HEK293 (cell line): ENCODE measurements around the gene CDKAL1.
A peak's percentile ranks its signal among the peaks of the same experiment; 100 is the strongest.

Experiments
- CTCF ChIA-PET: fragments of 350-600 bp; formaldehyde crosslinking; extraction: SDS; loops from one replicate; lab custom pipeline; 2021; ENCODE audit warnings: antibody characterized with exemption; lab: Yijun Ruan, JAX
- POLR2A ChIA-PET: fragments of 300-600 bp; formaldehyde crosslinking; extraction: SDS; loops from one replicate; lab custom pipeline; 2020; ENCODE audit warnings: antibody characterized with exemption, inconsistent platforms; lab: Yijun Ruan, JAX
- H3K27ac ChIP-seq: fragments of 200-500 bp; sonication (Bioruptor generic); 2 replicates; pipeline ENCODE4 v1.5.1; 2014; ENCODE audit warnings: low read depth, low read length, control low read depth, inconsistent platforms; ENCODE audit errors: extremely low read depth
- H3K36me3 ChIP-seq, 2 experiments: fragments of 200-500 bp in 1 of 2; sonication (Bioruptor generic) in 1 of 2; 1 replicate in 1 of 2; 2 replicates in 1 of 2; pipeline ENCODE4 v1.5.1; 2014 to 2017; ENCODE audit warnings: inconsistent platforms in 2 of 2, low read length in 2 of 2; ENCODE audit not compliant: control insufficient read depth in 2 of 2, insufficient read depth in 1 of 2
- H3K4me1 ChIP-seq: fragments of 200-500 bp; sonication (Bioruptor generic); 2 replicates; pipeline ENCODE4 v1.5.1; 2014; ENCODE audit warnings: mild to moderate bottlenecking, low read length, inconsistent platforms; ENCODE audit not compliant: control insufficient read depth, insufficient read depth
- H3K4me3 ChIP-seq: 2 replicates; pipeline ENCODE4 v1.5.1; 2011; ENCODE audit warnings: low read depth, mild to moderate bottlenecking, control low read depth, low read length, moderate library complexity
- H3K9me3 ChIP-seq: fragments of 200-500 bp; sonication (Bioruptor generic); 2 replicates; pipeline ENCODE4 v1.5.1; 2014; ENCODE audit warnings: low read depth, low read length, inconsistent platforms; ENCODE audit not compliant: control insufficient read depth, insufficient read depth
- FEZF1 ChIP-seq: fragments of 450-650 bp; formaldehyde crosslinking; IDR thresholded peaks from 2 replicates; pipeline ENCODE4 v1.5.1; 2016; ENCODE audit warnings: missing biosample characterization, missing genetic modification characterization
- GLI2 ChIP-seq: fragments of 450-650 bp; formaldehyde crosslinking; IDR thresholded peaks from 2 replicates; pipeline ENCODE4; 2017; ENCODE audit warnings: missing biosample characterization, missing genetic modification characterization, low read depth, borderline replicate concordance
- PRDM1 ChIP-seq: fragments of 450-650 bp; formaldehyde crosslinking; IDR thresholded peaks from 2 replicates; pipeline ENCODE4; 2016; ENCODE audit warnings: missing biosample characterization, missing genetic modification characterization
- PRDM4 ChIP-seq: fragments of 450-650 bp; formaldehyde crosslinking; IDR thresholded peaks from 2 replicates; pipeline ENCODE4 v1.5.1; 2017; ENCODE audit warnings: missing biosample characterization, missing genetic modification characterization
- SP3 ChIP-seq: fragments of 450-650 bp; formaldehyde crosslinking; IDR thresholded peaks from 2 replicates; pipeline ENCODE4 v1.5.1; 2016; ENCODE audit warnings: missing biosample characterization, missing genetic modification characterization
- ZBTB48 ChIP-seq: fragments of 450-650 bp; formaldehyde crosslinking; IDR thresholded peaks from 2 replicates; pipeline ENCODE4 v1.5.1; 2016; ENCODE audit warnings: missing biosample characterization, missing genetic modification characterization
- ZBTB7A ChIP-seq: fragments of 450-650 bp; formaldehyde crosslinking; IDR thresholded peaks from 2 replicates; pipeline ENCODE4 v1.5.1; 2016; ENCODE audit warnings: low read depth, missing biosample characterization, missing genetic modification characterization
- ZFHX2 ChIP-seq: fragments of 450-650 bp; formaldehyde crosslinking; conservative IDR thresholded peaks from 2 replicates; pipeline ENCODE4 v1.5.1; 2016; ENCODE audit warnings: missing biosample characterization, missing genetic modification characterization
- ZNF221 ChIP-seq: fragments of 450-650 bp; formaldehyde crosslinking; IDR thresholded peaks from 2 replicates; pipeline ENCODE4 v1.5.1; 2017; ENCODE audit warnings: missing biosample characterization, missing genetic modification characterization, borderline replicate concordance
- ZNF248 ChIP-seq: fragments of 450-650 bp; formaldehyde crosslinking; IDR thresholded peaks from 2 replicates; pipeline ENCODE4 v1.5.1; 2017; ENCODE audit warnings: missing biosample characterization, missing genetic modification characterization
- ZNF292 ChIP-seq: fragments of 450-650 bp; formaldehyde crosslinking; IDR thresholded peaks from 2 replicates; pipeline ENCODE4 v1.5.1; 2016; ENCODE audit warnings: low read depth, missing biosample characterization, missing genetic modification characterization, borderline replicate concordance
- ZNF354C ChIP-seq: fragments of 450-650 bp; formaldehyde crosslinking; IDR thresholded peaks from 2 replicates; pipeline ENCODE4 v1.5.1; 2016; ENCODE audit warnings: missing biosample characterization, missing genetic modification characterization, low read depth, borderline replicate concordance
- ZNF366 ChIP-seq: fragments of 450-650 bp; formaldehyde crosslinking; conservative IDR thresholded peaks from 2 replicates; pipeline ENCODE4 v1.5.1; 2016; ENCODE audit warnings: missing biosample characterization, missing genetic modification characterization
- ZNF518A ChIP-seq: fragments of 450-650 bp; formaldehyde crosslinking; conservative IDR thresholded peaks from 2 replicates; pipeline ENCODE4 v1.5.1; 2016; ENCODE audit warnings: low read depth, missing biosample characterization, missing genetic modification characterization
- ZNF639 ChIP-seq: fragments of 450-650 bp; formaldehyde crosslinking; IDR thresholded peaks from 2 replicates; pipeline ENCODE4 v1.5.1; 2016; ENCODE audit warnings: missing biosample characterization, missing genetic modification characterization
- ZNF670 ChIP-seq: fragments of 450-650 bp; formaldehyde crosslinking; IDR thresholded peaks from 2 replicates; pipeline ENCODE4 v1.5.1; 2016; ENCODE audit warnings: missing biosample characterization, missing genetic modification characterization, low read depth
- ZNF707 ChIP-seq: fragments of 450-650 bp; formaldehyde crosslinking; IDR thresholded peaks from 2 replicates; pipeline ENCODE4 v1.5.1; 2016; ENCODE audit warnings: missing biosample characterization, missing genetic modification characterization
- TF ChIP-seq, protein P1 (sequence below): fragments of 450-650 bp; formaldehyde crosslinking; IDR thresholded peaks from 2 replicates; pipeline ENCODE4 v1.5.1; 2016; ENCODE audit warnings: missing biosample characterization, missing genetic modification characterization
- TF ChIP-seq, protein P2 (sequence below): fragments of 450-650 bp; formaldehyde crosslinking; IDR thresholded peaks from 2 replicates; pipeline ENCODE4 v1.5.0; 2017; ENCODE audit warnings: missing biosample characterization, missing genetic modification characterization, borderline replicate concordance

Gene CDKAL1

GRCh38 chr6:20696676-20697075, 162.4 kb downstream of the CDKAL1 start:
- H3K27ac ChIP-seq = no peak overlapping the region
- CTCF ChIA-PET = interaction anchor here (0.7 kb wide), 1 partner anchor 686 kb away, joined by 3 read pairs; no protein-coding TSS in a partner anchor
- H3K4me3 ChIP-seq = no peak overlapping the region
- no peaks in the 10 kb centered on the region for H3K36me3 ChIP-seq
- TF ChIP-seq ZBTB48 (tag by site-specific recombination) = no peak
- peak; percentile 22; the same call in 1 of the 2 replicates for TF ChIP-seq FEZF1 (tag by site-specific recombination)
- peaks cover 11% of the 10 kb centered on the region; the same call in 1 of the 2 replicates for H3K4me1 ChIP-seq
- POLR2A ChIA-PET = no interaction called here
- H3K9me3 ChIP-seq = no peaks in the 10 kb centered on the region

DNA sequence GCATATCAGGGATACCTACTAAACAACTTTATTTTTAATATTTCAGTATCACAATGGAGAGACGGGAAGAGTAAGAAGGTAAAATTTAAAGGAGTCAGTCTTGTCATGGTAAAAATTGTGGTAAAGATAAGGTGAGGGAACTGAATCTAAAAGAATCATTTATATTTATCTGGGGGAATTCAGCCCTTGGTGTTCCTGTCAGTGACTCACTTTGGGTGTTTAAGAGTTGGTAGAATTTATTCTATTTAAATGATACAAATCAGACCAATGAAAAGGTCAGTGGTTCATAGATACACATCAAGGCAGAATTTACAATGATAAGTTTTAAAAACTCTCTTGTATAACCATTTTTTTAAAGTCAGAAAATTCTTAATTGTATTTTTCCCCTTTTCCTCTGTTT, 164.4 kb downstream of the CDKAL1 start:
- peaks cover 4% of the 10 kb centered on the region; the same call in 1 of the 2 replicates for H3K4me1 ChIP-seq
- CTCF ChIA-PET = no interaction called here
- TF ChIP-seq ZNF292 = no peak
- TF ChIP-seq, all 188 proteins: peak for 0
- no peak overlapping the region for H3K27ac ChIP-seq
- no peaks in the 10 kb centered on the region for H3K36me3 ChIP-seq
- no peaks in the 10 kb centered on the region for H3K9me3 ChIP-seq
- H3K4me3 ChIP-seq = no peak overlapping the region
- POLR2A ChIA-PET = no interaction called here

DNA sequence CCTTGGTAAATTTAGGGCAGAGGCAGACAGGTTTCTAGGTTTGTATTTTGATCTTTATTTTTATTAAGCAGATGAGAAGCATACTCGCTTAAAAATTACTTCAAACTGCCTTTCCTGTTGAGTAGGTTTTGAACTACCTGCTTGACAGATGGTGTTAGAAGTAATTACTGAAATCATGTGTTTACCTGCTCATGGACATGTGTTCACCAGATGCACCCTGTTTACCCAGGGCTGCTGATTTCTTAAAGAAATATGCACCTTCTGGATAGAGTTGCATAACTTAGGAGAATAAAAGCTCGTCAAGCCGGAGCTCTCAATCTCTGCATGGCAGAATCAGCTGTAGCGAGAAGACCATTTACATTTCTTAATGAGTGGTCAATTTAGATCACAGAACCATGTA, 165.1 kb downstream of the CDKAL1 start:
- H3K36me3 ChIP-seq = no peaks in the 10 kb centered on the region
- no peak overlapping the region for H3K27ac ChIP-seq
- CTCF ChIA-PET = interaction anchor here (1.2 kb wide), 1 partner anchor 171 kb away, joined by 4 read pairs; no protein-coding TSS in a partner anchor
- POLR2A ChIA-PET = no interaction called here
- TF ChIP-seq ZFHX2 (tag by site-specific recombination) (no peak), GLI2 (no peak), ZNF707 (tag by site-specific recombination) (no peak), ZNF518A (tag by site-specific recombination) (no peak), SP3 (no peak), ZNF354C (tag by site-specific recombination) (no peak), ZNF366 (tag by site-specific recombination) (no peak), ZNF670 (tag by site-specific recombination) (no peak), ZNF639 (no peak), ZBTB7A (no peak), PRDM4 (no peak), ZNF248 (tag by site-specific recombination) (no peak), ZNF221 (tag by site-specific recombination) (no peak), PRDM1 (no peak)
- TF ChIP-seq, protein P1, sequence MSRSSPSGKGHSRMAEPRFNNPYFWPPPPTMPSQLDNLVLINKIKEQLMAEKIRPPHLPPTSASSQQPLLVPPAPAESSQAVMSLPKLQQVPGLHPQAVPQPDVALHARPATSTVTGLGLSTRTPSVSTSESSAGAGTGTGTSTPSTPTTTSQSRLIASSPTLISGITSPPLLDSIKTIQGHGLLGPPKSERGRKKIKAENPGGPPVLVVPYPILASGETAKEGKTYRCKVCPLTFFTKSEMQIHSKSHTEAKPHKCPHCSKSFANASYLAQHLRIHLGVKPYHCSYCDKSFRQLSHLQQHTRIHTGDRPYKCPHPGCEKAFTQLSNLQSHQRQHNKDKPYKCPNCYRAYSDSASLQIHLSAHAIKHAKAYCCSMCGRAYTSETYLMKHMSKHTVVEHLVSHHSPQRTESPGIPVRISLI = no peak
- TF ChIP-seq, protein P2, sequence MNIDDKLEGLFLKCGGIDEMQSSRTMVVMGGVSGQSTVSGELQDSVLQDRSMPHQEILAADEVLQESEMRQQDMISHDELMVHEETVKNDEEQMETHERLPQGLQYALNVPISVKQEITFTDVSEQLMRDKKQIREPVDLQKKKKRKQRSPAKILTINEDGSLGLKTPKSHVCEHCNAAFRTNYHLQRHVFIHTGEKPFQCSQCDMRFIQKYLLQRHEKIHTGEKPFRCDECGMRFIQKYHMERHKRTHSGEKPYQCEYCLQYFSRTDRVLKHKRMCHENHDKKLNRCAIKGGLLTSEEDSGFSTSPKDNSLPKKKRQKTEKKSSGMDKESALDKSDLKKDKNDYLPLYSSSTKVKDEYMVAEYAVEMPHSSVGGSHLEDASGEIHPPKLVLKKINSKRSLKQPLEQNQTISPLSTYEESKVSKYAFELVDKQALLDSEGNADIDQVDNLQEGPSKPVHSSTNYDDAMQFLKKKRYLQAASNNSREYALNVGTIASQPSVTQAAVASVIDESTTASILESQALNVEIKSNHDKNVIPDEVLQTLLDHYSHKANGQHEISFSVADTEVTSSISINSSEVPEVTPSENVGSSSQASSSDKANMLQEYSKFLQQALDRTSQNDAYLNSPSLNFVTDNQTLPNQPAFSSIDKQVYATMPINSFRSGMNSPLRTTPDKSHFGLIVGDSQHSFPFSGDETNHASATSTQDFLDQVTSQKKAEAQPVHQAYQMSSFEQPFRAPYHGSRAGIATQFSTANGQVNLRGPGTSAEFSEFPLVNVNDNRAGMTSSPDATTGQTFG (tag by site-specific recombination) = no peak
- H3K4me1 ChIP-seq = peaks cover 7% of the 10 kb centered on the region; the same call in 1 of the 2 replicates
- H3K9me3 ChIP-seq = no peaks in the 10 kb centered on the region
- no peak overlapping the region for H3K4me3 ChIP-seq
